ENCODE results near the gene DCUN1D4. TPM values are rescaled to one million over a fixed set of nuclear protein-coding genes. Genes with fewer than 3 reads are reported as not detected.
A peak's percentile ranks its signal among the peaks of the same experiment; 100 is the strongest.

The DCUN1D4 gene
- total RNA-seq, 2 experiments from 2014 or later, result 24.4 to 30.4 TPM

GRCh38 chr4:51901363-51901762, 58.4 kb downstream of the DCUN1D4 start:
- peaks cover 9% of the 10 kb centered on the region for H3K4me1 ChIP-seq (ENCODE audit: insufficient read depth, low read length, poor library complexity, severe bottlenecking)
- ChIA-PET POLR2A (no interaction called here), CTCF (ENCODE audit: unreplicated experiment) (no interaction called here)
- no peaks in the 10 kb centered on the region for H4K20me1 ChIP-seq (ENCODE audit: insufficient read depth, low read length)
- no peak overlapping the region for H3K4me3 ChIP-seq (ENCODE audit: low read depth, low read length, poor library complexity, severe bottlenecking)
- peaks cover 43% of the 10 kb centered on the region; the same call in 1 of the 2 replicates for H3K36me3 ChIP-seq (ENCODE audit: insufficient read depth, low read length)
- no peak overlapping the region for H2AFZ ChIP-seq (ENCODE audit: low read length)
- no TSS peak for BruUV-seq (replicated peaks)
- TF ChIP-seq CTCF (conservative IDR thresholded peaks at IDR 0.05; ENCODE audit: low read length) (no peak), EZH2phosphoT487 (IDR thresholded peaks at IDR 0.05; ENCODE audit: borderline replicate concordance, low read depth, low read length) (no peak)
- no peak overlapping the region for H3K27ac ChIP-seq (ENCODE audit: low read depth, low read length, poor library complexity, severe bottlenecking)
- H3K4me2 ChIP-seq (ENCODE audit: low read length), result no peak overlapping the region
- no peaks in the 10 kb centered on the region for H3K79me2 ChIP-seq (ENCODE audit: insufficient read depth, low read depth, low read length)
- intact Hi-C loops (cut with micrococcal nuclease; ENCODE audit: unreplicated experiment), result no loop called here
- H3K9me2 ChIP-seq (ENCODE audit: insufficient read depth, low read length), result no peaks in the 10 kb centered on the region
- DNase-seq (ENCODE audit: low spot score), result no peak
- H3K9me3 ChIP-seq (ENCODE audit: low read length), result no peaks in the 10 kb centered on the region

DNA sequence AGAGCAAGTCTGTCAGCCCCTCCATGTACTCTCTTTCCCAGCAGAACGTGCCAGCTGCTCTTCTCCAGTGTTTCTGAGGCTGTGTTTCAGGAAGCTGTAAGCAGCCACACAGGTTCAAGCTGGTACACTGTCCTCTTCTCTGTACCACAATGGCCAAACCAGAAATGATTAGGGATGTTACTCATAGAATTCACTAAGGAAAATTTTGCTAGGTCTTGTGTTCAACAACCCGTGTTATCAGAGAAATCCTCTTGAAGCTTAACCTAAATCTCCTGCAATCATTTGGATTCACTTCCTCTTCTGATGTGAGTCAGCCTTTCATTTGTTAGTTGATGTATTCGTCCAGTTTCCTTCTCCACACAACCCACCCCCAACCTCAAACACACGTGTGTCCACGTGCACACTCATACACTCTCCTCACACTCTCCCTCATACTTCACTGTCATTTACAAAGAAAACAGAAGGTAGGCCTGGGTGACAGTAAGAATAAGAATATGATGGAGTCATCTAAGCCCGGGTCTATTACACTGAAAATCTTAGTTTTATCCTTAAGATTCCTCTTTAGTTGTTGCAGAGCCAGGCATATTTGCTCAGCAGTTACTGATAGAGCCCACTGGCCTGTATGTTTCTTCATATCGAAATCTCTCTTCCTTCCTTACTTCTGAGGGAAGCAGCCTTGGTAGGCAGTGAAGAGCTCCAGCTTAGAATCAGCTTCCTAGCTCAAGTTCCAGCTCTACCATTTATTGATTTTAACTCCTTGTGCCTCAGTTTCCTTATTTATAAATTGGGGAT, 63.4 kb downstream of the DCUN1D4 start:
- Histone ChIP-seq H3K9me3 (ENCODE audit: low read length) (no peaks in the 10 kb centered on the region), H3K36me3 (ENCODE audit: insufficient read depth, low read length) (peaks cover 57% of the 10 kb centered on the region; the same call in 1 of the 2 replicates), H4K20me1 (ENCODE audit: insufficient read depth, low read length) (no peaks in the 10 kb centered on the region), H3K4me1 (ENCODE audit: insufficient read depth, low read length, poor library complexity, severe bottlenecking) (peaks cover 19% of the 10 kb centered on the region), H3K4me2 (ENCODE audit: low read length) (peak overlapping the region; percentile 50), H3K27ac (ENCODE audit: low read depth, low read length, poor library complexity, severe bottlenecking) (peak overlapping the region; percentile 14), H3K9me2 (ENCODE audit: insufficient read depth, low read length) (no peaks in the 10 kb centered on the region), H3K79me2 (ENCODE audit: insufficient read depth, low read depth, low read length) (no peaks in the 10 kb centered on the region), H2AFZ (ENCODE audit: low read length) (peak overlapping the region; percentile 54; the same call in 1 of the 2 replicates), H3K4me3 (ENCODE audit: low read depth, low read length, poor library complexity, severe bottlenecking) (no peak overlapping the region)
- ChIA-PET CTCF (ENCODE audit: unreplicated experiment) (no interaction called here), POLR2A (interaction anchor here (0.6 to 1.2 kb wide), 3 partner anchors 37 to 353 kb away, joined by 3 to 9 read pairs (median 3); no protein-coding TSS in a partner anchor)
- DNase-seq (ENCODE audit: low spot score), result peak; percentile 49
- no peak for TF ChIP-seq CTCF (conservative IDR thresholded peaks at IDR 0.05; ENCODE audit: low read length)
- no peak for TF ChIP-seq EZH2phosphoT487 (IDR thresholded peaks at IDR 0.05; ENCODE audit: borderline replicate concordance, low read depth, low read length)
- intact Hi-C loops (cut with micrococcal nuclease; ENCODE audit: unreplicated experiment), result no loop called here
- no TSS peak for BruUV-seq (replicated peaks)
